NCI-H446 treated with DMSO at 0.1 percent for 48 hours (cell line): Measurements from ENCODE around the gene GET3.

Experiments used
- DNase-seq: peaks from one replicate; lab custom pipeline; 2025; lab: John Stamatoyannopoulos, UW

The GET3 gene

DNA sequence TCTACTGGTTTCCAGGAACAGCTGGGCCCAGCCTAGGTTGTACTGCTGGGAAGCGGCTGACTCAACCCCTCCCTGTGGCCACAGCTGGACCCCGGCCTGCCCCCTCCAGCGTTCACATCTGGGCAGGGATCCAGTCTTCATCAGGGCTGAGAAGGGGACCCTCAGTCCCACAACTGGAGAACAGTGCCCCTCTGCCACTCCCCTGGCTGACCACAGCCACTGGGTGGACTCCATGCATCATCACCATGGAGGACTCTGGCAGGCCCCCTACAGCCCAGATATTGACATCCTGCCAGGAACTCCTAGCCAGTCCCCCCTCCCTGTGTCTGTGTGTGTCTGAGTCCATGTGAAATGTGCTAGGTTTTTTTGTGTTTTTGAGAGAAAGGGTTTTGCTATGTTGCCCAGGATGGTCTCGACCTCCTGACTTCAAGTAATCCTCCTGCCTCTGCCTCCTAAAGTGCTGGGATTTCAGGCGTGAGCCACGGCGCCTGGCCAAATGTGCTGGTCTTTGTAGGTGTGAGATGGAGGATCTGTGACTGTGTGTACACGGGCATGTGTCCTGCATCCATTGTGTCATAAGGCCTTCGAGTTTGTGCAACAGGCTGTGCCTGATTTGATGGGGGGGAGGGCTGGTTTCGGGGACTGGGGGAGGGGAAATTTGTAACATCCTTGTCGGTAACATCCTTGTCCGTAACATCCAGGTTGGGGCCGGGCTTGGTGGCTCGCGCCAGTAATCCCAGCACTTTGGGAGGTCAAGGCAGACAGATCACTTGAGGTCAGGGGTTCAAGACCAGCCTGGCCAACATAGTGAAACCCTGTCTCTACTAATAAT is 42.1 kb downstream of the GET3 start:
- DNase-seq: peak; percentile 30

DNA sequence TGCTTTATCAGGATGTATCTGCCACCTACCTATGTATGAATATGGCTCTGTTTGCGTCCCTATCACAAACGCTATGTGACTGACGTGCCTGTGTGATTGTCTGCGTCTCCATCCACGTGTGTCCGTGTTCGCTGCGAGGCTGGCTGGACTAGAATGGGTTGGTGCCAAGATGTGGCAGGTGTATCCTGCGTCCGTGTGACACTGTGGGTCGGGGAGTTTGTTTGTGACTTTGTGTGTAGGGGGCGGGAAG is 44.8 kb downstream of the GET3 start:
- DNase-seq: no peak

DNA sequence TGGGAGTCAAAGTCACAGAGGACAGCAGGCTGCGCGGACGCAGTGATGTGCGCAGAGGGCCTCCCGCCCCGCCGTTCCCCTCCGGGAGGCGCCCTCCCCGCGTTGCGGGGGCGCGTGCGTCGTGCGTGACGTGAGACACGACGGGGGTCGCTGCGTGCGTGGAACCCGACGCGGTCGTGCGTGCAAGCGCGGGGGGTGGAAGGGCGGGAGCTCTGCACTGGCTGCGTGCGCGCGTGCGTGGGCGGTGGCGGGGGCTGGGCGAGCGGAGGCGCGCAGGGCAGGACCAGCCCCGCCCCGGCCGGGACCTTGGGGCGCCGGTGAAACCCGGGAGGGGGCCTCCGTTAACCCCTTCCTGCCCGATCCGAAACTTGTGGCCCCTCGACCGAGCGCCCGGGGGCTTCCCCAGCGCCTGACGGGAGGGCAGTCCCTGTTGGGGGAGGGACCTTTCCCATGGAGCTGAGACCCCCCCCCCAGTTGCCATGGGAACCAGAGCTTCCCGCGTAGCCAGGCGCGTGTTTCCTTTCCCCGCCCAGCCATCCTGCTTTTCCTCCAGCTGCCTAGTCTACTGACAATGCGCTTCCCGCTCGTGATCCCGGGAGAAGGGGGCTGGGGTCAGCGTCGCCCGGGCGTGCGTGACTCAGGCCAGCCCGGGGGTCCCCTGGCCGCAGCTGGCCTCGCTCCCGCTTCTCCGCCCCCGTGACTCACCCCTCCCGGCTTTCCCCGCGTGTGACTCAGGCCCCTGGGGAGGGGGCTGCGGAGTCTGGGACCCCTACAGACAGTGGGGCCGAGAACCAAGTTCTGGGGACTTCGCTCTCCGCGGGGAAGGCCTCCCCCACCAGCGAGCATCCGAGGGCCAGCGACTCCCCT is 45.4 kb downstream of the GET3 start:
- DNase-seq: no peak

DNA sequence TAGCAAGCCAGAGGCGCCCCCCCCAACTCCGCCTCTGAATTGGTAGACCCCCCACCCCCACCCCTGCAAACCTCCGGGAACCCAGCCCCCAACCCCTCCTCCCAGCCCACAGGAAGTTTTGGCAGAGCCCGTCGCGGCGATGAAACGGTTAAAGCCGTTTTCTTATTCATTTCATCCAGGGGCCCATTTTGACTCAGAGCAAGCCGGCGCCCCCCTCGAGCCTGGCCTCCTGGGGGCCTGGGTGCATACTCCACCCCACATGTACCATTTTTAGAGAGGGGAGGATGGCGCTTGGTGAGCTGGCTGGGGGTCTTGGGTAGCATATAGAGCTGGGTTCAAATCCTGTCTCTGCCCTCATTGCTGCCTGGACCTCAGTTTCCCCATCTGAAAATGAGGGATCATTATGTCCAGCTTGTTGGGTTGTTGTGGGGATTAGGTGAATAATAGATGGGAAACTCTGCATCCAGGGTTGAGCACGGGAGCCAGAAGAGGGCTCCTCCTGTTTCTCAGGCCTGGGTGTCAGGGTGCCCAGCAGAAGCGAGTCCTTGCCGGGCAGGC is 46.1 kb downstream of the GET3 start:
- DNase-seq: no peak

DNA sequence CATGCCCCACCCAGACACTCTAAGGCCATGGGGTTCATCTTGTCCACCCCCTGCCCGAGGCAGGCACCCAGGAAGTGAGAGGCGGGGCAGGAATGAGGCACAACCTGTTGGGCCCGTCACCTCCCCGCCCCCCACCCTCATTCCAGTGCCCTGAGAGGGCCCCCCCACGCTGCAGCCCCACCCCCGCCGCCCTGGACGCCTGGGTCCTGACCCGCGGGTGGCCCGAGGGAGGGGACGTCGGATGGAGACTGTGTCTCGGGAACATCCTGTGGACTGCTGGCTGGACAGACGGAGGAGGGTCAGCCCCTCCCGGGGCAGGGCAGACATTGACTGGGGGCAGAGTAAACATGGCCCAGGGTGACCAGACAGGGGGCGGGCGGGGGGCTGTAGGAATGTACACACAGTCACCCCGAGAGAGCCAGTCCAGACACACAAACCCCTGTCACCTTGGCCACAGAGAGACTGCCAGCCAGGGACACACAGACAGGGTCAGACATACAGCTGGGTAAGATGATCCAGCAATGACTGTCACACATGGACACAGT is 46.6 kb downstream of the GET3 start:
- DNase-seq: no peak

DNA sequence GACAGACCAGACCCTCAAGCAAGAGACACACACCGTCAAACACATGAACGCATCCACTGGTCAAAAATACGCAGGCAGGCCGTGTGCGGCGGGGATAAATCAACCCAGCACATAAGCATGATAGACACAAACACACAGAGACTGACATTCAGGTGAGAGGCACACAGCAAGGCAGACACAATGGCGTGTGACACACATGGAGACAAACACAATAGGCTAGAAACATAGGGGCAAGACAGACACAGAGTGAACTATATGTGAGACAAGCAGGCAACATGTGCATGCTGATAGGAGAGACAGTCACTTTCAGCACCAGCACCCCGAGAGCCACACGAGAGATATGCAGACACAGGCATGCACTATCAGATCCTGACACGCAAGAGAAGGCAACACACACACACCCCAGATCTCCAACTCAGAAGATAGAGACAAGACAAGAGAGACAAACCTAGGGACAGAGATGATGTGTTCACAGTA is 47.1 kb downstream of the GET3 start:
- DNase-seq: no peak

DNA sequence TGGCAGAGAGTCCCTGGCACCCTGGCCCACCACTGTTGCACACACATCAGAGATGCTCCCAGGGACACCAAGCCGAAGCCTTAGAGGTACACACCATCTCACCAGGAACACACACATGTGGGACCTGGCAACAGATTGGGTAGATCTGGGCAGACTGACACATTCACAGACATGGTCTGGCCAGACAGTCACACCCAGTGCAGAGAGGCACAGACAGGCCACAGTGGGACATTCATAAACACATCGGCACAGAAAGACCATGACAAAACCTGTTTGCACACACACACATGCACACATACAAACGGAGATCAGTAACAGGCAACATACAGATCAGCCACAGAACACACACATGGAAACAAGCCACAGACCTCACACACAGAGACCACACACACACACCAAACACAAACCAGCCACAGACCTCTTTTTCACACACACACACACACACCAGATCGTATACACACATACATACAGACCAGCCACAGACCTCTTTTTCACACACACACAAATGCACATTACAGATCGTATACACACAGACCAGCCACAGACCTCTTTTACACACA is 47.7 kb downstream of the GET3 start:
- DNase-seq: no peak

DNA sequence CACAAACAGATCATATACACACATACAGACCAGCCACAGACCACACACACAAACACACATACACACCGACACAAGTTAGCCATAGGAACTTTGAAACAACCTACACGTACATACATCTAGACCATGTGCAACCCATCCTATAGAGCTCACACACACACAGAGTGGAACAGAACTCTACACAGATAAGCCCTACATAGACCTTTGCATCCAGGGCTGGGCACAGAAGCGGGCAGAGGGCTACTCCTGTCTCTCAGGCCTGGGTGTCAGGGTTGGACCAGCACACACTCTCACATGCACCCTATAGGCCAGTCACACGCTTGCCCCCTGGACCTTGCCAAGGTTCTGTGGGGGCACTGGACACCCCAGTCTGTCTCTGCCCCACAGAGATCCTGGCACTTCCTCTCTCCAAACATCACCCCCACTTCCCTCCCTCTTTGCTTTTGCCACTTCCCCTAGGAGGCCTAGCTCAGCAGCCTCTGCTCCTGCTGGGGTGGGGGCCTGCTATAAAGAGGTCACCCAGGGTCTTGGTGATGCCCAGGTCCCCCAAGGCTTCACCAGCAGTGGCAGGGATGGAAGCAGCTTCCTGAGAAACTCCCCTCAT is 48.2 kb downstream of the GET3 start:
- DNase-seq: no peak

DNA sequence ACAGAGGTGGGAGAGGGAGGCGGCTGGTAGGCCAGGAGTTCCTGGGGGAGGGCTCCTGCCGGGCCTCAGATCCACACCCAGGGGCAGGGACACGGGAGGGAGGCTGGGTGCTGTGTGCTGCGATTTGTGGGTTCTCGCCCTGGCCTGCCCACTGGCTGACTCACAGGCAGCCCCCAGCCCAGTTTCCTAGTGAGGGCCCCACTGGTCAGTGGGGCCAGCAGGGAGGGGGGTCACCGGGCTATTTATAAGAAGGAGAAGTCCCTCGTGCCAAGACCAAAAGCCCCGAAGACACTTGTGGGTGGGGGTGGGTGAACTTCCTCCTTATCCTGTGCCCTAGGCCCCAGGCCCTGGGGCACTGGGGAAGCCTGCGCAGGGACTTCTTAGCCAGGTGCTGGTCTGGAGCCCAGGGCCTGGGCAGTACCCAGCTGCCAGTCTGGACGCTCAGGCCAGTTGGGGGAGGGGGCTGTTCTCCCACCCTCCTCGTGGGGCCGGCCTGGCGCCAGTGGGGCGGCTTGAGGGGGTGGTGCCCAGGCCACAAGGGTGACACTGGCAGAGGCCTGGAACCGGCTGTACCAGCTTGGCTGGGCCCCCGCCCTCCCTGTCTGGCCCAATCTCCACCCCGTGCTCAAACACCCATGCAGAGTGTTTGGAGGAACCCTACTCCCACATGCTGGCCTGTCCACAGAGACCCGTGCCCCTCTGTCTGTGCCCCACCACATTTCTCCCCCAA is 49.0 kb downstream of the GET3 start:
- DNase-seq: no peak

DNA sequence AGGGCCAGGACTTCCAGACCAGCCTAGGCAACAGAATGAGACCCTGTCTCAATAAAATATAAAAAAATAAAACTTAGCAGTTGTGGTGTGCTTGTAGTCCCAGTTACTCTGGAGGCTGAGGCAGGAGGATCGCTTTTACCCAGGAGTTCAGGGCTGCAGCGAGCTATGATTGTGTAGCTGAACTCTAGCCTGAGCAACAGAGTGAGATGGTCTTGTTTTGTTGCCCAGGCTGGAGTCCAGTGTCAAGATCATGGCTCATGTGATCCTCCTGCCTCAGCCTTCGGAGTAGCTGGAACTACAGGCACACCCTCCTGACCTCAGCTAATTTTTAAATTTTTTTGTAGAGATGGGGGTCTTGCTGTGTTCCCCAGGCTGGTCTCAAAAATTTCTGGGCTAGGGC is 49.7 kb downstream of the GET3 start:
- no peak for DNase-seq

DNA sequence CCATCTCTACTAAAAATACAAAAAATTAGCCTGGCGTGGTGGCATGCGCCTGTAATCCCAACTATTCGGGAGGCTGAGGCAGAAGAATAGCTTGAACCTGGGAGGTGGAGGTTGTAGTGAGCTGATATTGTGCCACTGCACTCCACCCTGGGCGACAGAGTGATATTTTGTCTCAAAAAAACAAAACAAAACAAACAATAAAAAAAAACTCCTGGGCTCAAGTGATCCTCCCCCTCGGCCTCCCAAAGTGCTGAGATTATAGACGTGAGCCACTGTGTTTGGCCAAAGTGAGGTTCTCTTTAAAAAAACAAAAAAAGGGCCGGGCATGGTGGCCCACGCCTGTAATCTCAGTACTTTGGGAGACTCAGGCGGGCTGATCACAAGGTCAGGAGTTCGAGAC is 50.2 kb downstream of the GET3 start:
- no peak for DNase-seq

DNA sequence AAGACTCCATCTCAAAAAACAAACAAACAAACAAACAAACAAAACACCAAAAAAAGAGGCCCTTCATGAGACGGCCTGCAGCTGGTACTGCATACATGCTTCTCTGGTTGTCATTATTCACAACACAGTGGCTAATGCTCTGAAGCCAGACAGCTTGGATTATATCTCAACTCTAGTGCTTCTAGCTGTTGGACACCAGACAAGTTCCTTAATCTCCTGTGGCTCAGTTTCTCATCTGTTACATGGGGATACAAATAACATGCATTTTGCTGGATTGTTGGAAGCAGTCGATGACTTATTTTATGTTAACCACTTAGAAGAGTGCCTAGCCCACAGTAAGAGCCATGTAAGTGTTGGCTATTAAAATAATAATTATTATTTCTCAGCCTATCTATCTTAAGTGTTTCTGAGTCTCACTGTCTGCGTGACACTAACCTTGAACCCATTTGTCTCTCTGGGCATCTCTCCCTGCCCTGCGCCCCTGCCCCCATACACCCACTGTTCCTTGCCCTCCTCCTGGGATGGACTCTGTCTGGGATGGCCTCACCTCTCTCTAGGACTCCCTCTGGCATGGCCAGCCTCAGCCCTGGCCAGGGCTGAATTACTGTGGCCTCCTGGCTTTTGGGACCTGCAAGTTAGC is 50.9 kb downstream of the GET3 start:
- peak; percentile 9 for DNase-seq

DNA sequence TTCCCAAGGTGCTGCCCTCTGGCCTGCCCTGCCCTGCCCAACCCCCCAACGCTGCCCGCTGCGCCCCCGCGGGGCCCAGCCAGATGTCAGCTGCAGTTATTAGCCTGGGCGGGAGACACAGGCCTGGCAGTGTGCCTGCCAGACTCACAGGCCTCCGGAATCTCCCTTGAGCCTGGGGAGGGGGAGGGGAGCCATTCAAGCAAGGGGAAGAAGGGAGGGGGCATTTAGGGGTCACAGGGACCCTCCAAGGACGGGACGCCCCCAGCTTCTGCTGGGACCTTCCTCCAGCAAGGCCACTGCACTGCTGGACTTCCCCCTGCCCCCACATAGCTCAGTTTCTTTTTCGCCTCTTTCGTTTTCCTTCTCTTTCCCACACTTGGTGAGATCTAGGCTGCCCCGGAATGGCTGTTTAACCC is 51.4 kb downstream of the GET3 start:
- no peak for DNase-seq

DNA sequence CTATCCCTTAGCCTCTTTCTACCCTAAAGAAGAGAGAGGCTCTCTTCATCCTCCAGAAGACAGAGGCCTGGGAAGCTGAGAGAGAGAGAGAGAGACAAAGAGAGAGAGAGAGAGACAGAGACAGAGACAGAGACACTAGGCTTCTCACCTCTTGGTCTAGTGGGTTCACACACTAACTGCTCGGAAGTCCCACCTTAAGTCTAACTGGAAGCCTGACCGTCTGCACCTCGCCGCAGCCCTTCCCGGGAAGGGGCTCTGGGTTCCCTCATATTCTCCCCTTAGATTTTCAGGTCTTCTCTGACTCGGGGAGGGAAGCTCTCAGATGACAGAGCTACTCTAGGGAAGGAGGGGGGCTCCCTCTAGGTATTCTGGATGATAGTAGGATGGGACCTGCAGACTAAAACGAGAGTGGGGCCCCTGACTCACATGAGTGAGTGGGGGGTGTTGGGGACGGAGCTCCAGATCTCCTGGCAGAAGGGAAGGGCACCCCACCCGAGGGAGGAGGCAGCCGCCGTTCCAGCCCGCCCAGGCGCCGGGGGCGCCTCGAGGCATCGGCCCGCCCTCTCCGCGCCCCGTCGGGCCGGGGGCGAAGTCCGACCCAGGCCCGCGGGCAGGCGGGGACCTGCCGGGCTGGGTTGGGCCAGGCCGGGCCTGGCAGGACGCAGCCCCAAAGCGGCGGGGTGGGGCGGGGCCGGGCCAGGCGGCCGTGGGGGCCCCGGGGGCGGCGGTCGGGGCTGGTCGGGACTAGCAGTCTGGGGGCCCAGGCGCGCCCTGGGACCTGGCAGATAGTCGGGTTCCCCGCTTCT is 52.0 kb downstream of the GET3 start:
- no peak for DNase-seq

DNA sequence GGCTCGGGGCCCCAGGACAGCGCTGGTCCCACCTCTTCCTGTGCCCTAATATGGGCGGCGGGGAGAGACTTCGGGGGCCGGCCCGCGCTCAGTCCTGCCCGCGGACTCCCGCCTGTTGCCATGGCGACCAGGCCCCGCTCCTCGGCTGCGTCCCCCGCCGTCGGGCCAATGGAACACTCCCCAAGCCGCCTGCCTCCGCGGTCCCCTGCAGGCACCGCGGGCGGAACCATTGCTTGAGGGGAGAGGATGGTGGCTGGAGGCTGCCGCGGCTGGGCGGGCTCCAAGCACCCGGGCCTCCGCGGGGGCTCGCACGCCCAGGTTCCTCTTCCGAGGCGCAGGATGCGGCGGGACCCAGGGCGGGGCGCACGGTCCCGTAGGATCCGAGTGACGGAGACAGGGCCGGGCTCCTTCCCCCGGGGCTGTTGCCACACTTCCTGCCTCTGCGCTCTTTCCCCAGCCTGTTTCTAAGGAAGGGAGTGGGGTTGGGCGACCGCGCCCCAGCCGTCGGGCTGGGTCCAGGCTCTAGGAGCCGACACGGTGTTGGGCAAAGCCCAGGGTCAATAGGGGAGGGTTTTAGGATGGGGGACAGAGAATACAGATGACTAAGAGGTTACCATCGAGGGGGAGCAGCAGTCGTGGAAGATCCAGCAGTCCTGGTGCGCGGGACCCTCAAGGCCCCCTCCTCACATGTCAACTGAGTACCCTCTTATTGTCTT is 52.8 kb downstream of the GET3 start:
- no peak for DNase-seq

DNA sequence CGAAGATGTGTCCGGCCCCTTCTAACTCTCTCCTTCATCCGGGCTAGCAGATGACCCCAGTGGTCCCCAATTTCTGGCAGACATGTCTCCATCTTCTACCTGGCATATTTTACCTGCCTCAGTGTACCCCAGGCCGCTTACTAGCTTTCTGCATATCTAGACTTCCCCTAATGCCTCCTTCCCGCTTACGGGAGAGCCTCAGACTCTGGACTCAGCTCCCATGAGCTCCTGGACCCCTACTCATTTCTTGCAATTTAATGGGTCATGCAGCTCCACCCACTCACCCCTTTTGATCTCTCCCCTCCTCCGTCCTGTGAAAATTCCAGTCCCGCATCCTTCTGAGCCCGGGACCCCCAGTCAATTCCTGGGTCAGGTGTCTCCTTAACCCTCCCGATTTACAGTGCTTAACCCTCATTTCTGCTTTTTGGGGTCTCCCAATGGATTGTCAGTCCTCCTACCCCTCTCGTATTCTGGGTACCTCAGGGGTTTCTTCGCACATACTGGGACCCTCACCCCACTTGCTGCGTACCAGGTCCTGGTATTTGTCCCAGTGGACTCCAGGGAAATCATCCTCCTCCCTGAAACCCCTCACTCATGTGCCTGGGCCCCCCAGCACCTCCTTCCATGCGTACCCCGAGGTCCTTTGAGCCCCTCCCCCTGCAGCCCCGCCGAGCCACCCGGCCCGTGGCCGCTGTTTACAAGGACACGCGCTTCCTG is 53.5 kb downstream of the GET3 start:
- no peak for DNase-seq

DNA sequence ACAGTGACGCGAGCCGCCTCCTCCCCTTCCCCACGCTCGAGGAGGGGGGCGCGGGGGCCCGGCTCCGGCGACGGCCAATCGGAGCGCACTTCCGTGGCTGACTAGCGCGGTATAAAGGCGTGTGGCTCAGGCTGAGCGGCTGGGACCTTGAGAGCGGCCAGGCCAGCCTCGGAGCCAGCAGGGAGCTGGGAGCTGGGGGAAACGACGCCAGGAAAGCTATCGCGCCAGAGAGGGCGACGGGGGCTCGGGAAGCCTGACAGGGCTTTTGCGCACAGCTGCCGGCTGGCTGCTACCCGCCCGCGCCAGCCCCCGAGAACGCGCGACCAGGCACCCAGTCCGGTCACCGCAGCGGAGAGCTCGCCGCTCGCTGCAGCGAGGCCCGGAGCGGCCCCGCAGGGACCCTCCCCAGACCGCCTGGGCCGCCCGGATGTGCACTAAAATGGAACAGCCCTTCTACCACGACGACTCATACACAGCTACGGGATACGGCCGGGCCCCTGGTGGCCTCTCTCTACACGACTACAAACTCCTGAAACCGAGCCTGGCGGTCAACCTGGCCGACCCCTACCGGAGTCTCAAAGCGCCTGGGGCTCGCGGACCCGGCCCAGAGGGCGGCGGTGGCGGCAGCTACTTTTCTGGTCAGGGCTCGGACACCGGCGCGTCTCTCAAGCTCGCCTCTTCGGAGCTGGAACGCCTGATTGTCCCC is 54.2 kb downstream of the GET3 start, which contains the start of gene JUNB:
Gene JUNB, plus strand, starts transcription at position 142 of the 706 bp plus-strand sequence. Its CDS starts 286 bp downstream, at position 428.
- DNase-seq: peak; percentile 92
